Renal cortex interstitium (tissue), 11 donors: Measurements from ENCODE around the gene IMPACT. TPM values are rescaled to one million over a fixed set of nuclear protein-coding genes. Genes with fewer than 3 reads are reported as not detected.
A peak's percentile ranks its signal among the peaks of the same experiment; 100 is the strongest.

Experiments
- DNase-seq, 11 donors: peaks; one replicate each; pipeline ENCODE4 v3.0.0-alpha.2; 2013; ENCODE audit warnings: low read depth in 9 of 11, low spot score in 4 of 11; ENCODE audit errors: extremely low read depth in 1 of 11
- polyA plus RNA-seq, 3 donors: library from polyadenylated mRNA; unstranded; fragments of 120-200 nt; gene quantifications; one replicate each; pipeline ENCODE4 v1.2.1, GENCODE V29; 2013; ENCODE audit not compliant: insufficient read length in 3 of 3

IMPACT gene
- polyA plus RNA-seq, 3 donors = 58.1 to 76.0 (median 59.8) TPM

DNA sequence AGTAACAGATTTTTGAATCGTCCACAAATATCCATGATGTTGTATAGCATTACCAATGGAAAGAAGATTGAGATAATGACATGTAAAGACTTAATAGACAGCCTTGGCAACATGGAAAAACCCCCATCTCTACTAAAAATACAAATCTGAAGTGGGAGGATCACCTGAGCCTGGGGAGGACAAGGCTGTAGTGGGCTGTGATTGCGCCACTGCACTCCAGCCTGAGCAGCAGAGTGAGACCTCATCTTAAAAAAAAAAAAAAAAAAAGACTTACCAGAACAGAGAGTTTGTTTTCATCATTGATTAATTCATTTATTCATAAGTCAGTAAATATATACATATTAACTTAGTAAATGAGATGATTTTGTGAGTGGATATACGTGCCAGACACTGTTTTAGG lies 21.9 kb upstream of the IMPACT start:
- DNase-seq = no peak

GRCh38 chr18:24408496-24408895 lies 18.0 kb upstream of the IMPACT start:
- DNase-seq = no peak

- DNase-seq = no peak
Observed at GRCh38 chr18:24413148-24413547, 13.3 kb upstream of the IMPACT start.

GRCh38 chr18:24414349-24415003 lies 12.0 kb upstream of the IMPACT start:
- DNase-seq = no peak

DNA sequence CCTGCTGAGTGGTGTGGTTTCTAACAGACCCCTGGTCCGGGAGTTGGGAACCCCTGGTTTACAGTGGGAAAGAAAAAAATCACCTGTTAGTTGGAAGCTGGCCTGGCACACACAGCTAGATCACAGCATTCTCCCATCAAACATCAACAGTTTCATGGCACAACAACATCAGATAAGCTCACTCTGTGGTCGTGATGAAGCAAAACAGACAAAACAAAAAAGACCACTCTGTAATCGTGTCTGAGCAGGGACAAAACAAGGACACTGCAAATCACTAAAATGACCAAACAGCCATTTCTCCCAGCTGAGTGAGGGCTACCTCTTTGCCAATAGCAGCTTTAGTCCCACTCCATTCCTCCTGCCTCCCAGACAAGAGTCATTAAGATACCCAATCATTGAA lies 9.0 kb upstream of the IMPACT start:
- DNase-seq = no peak

DNA sequence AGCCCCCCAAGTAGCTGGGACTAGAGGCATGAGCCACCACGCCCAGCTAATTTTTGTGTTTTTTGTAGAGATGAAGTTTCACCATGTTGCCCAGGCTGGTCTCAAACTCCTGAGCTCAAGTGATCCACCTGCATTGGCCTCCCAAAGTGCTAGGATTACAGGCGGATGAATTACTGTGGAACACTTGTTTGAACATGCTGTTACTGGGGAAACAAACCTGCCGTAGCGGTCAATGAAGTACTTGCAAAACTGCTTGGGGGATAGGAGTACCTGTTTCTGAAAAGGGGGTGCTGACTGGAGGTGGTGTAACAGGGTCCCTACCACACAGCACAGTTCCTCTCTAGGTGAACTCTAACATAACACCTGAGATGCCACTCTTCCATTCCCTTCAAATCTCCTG lies 5.9 kb upstream of the IMPACT start:
- DNase-seq = no peak

DNA sequence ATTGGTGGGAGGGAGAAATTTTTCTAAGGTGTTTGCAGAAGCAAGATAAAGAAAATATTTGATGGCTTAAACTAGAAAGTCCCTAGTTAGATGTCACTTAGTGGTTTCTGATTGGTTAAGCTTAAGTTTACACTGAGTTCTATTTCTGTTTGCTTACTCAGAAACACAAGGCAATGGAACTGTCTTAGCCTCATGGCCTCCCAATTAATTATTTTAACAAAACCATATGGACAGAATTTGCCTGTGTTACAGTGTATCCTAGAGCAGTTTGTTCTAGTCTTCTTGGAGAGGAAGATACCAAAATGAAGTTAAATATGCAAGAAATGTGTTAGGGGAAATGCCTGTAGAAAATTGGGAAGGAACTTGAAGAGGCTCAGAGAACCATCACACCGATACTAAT lies 4.6 kb upstream of the IMPACT start:
- no peak for DNase-seq

- DNase-seq = no peak
Observed at GRCh38 chr18:24426073-24426397, 435 bp upstream of the IMPACT start.

DNA sequence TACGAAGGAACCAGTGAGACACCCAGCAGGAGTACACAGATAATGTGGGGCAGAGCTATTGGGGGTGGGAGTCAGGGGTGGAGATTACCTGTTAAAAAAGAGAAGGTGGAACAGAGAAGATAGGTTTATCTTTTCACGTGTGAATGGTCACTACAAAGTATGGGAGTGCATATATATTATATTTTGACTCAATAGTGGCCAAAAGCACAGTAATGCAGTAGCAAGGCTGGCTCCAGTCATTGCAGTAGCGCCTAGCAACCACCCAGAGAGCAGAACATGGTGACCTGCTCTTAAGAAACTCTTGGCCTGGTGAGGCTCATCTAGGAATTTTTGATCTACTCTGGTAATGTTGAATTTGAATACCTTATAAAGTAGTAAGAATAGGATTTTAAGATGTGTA lies 1.0 kb downstream of the IMPACT start:
- peak in 1 of 11 donors; percentile 2 for DNase-seq

DNA sequence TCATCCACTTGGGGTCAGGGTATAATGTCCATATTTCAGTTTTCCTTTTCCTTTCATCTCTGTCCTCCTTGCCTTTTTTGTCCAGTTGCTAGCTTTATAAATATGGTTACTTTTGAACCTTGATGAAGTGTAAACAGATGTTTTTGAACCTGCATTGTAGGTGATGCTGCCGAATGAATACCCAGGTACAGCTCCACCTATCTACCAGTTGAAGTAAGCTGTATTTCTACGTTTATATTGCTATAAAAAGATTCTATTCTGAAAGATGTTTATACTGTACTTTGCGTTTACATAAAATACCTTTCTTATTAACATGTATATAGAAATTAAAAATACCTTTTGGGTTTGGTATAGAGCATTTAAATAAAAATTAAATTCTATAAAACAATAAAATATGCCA lies 2.2 kb downstream of the IMPACT start:
- no peak for DNase-seq

GRCh38 chr18:24429188-24429587 lies 2.7 kb downstream of the IMPACT start:
- DNase-seq = no peak

- DNase-seq = no peak
Observed at GRCh38 chr18:24432618-24433017, 6.1 kb downstream of the IMPACT start.

- no peak for DNase-seq
Observed at GRCh38 chr18:24436939-24437338, 10.5 kb downstream of the IMPACT start.

GRCh38 chr18:24443870-24444269 lies 17.4 kb downstream of the IMPACT start:
- no peak for DNase-seq

GRCh38 chr18:24446453-24446852 lies 20.0 kb downstream of the IMPACT start:
- no peak for DNase-seq

DNA sequence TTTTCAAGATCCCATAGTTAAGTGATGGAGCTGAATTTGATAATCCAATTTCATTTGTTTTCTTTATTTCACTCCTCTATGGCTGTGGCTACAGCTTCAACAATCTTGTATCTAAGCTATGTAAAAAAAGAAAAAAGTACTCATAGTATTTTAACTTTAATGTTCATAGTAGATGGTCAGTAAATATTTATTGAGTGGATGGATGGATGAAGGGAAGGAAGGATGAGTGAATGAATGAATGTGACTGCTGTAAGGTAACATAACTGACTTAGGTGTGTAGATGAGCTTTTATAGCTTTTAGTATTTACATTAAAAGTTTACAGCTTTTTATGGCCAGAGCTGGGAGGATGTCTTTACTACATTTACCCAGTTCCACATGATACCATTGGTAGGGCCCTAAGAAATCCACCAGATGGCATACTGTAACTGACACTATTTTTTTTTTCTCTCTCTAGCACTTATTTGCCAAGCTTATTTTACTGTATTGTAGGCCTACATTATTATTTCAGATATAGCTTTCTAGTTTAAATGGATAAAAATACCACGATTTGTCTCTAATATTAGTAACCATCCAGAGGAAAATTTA lies 20.6 kb downstream of the IMPACT start:
- no peak for DNase-seq

DNA sequence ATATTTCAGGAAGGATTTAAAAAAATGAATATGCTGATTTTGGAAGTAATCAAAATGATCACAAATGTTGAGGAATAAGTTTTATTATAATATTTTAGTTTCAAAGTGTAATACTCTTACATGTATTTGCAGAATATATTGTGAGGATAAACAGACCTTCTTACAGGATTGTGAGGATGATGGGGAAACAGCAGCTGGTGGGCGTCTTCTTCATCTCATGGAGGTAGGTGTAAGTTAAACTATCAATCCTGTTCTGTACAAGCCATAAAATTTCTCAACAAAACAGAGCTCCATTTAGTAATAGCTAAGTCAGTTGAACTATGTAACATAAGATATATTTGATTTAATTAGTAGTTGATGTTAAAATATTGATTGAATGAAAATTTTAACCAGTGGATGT lies 21.5 kb downstream of the IMPACT start:
- DNase-seq = no peak

DNA sequence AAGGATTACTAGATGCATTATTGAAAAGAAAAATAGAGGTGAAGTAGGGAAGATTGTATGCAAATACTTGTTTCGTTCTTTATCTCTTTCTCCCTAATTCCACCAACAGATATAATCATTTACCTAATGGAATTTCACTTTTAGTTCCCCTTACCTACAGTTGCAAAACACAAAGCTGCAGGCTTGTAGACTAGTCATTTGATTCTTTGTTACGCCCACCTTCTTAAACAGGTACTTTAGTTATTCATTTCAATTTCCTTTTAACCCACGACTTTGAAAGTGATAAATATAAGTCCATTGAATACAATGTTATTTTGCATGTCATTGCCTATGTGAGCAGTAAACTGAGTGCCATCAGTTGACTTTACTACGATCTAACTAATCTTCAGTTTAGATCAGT lies 30.1 kb downstream of the IMPACT start:
- DNase-seq = no peak

GRCh38 chr18:24459772-24460171 lies 33.3 kb downstream of the IMPACT start:
- DNase-seq = no peak

DNA sequence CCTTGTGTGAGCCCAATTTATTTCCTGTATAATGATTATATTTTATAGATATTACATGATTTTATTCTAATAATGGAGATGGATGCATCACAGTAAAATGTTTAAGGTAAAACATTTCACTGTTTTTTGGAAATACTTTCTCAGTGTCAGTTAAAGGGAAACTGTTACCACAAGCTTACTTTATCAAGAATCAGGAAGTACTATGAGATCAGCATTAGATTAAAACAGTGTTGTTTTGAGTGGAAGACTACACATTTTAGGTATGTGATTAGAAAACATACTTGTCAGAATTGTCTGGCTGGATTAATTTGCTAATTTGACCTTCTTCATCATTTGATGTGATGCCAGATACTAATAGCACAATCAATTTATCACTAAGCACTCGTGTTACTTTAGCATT lies 33.9 kb downstream of the IMPACT start, which contains the start of gene HRH4:
TSS of gene HRH4 (plus strand) at position 250 of the 400 bp plus-strand sequence. CDS start at position 342, 92 bp downstream.
- DNase-seq = no peak

GRCh38 chr18:24461996-24462395 lies 35.5 kb downstream of the IMPACT start:
- no peak for DNase-seq
